SU-DHL-6 (cell line): ENCODE measurements around the gene SLC4A2.

Source experiments
- H2AFZ ChIP-seq: fragments of 200-600 bp; sonication (generic); 2 replicates; pipeline ENCODE4 v1.6.1; 2014; ENCODE audit warnings: low read depth, mild to moderate bottlenecking, moderate library complexity, mixed read lengths, antibody characterized with exemption, low read length; ENCODE audit not compliant: severe bottlenecking
- H3F3A ChIP-seq: fragments of 200-600 bp; shearing (Covaris generic); 2 replicates; pipeline ENCODE4 v1.6.0; 2016; ENCODE audit warnings: antibody characterized with exemption, mild to moderate bottlenecking; ENCODE audit not compliant: insufficient read depth
- H3K27ac ChIP-seq: fragments of 200-600 bp; sonication (generic); 2 replicates; pipeline ENCODE4 v1.5.1; 2016; ENCODE audit warnings: low read depth, mild to moderate bottlenecking, low read length, moderate library complexity, mixed read lengths
- H3K27me3 ChIP-seq: fragments of 200-600 bp; sonication (generic), shearing (Covaris generic); 2 replicates; pipeline ENCODE4 v1.6.0; 2014; ENCODE audit warnings: mild to moderate bottlenecking, low read length
- H3K36me3 ChIP-seq: fragments of 200-600 bp; sonication (generic); 2 replicates; pipeline ENCODE4 v1.6.1; 2014; ENCODE audit warnings: mild to moderate bottlenecking, low read length, mixed read lengths
- H3K4me2 ChIP-seq: fragments of 300-600, 200-600 bp; shearing (Covaris generic), sonication (generic); 2 replicates; pipeline ENCODE4 v1.6.0; 2014; ENCODE audit warnings: low read length, low read depth, mild to moderate bottlenecking; ENCODE audit not compliant: poor library complexity, severe bottlenecking
- H3K4me3 ChIP-seq: fragments of 200-600 bp; sonication (generic); 2 replicates; pipeline ENCODE4 v1.5.1; 2014; ENCODE audit warnings: antibody characterized with exemption, low read length, mild to moderate bottlenecking, mixed read lengths; ENCODE audit not compliant: insufficient read depth, poor library complexity, severe bottlenecking
- H3K79me2 ChIP-seq: fragments of 200-600 bp; sonication (generic); 2 replicates; pipeline ENCODE4 v1.6.1; 2014; ENCODE audit warnings: mild to moderate bottlenecking, low read length, moderate library complexity; ENCODE audit not compliant: insufficient read depth
- H3K9ac ChIP-seq: fragments of 200-600 bp; sonication (generic); 2 replicates; pipeline ENCODE4 v1.7.0; 2014; ENCODE audit warnings: mild to moderate bottlenecking, low read length
- H3K9me2 ChIP-seq: fragments of 200-600 bp; sonication (generic); replicated peaks from 2 replicates; pipeline ENCODE4 v1.6.1; 2014; ENCODE audit warnings: low read length; ENCODE audit not compliant: insufficient read depth
- H3K9me3 ChIP-seq: fragments of 200-600 bp; sonication (generic); 2 replicates; pipeline ENCODE4 v1.6.1; 2014; ENCODE audit warnings: low read length, mixed read lengths; ENCODE audit not compliant: insufficient read depth
- H4K20me1 ChIP-seq: fragments of 200-600 bp; sonication (generic); 2 replicates; pipeline ENCODE4 v1.6.1; 2014; ENCODE audit warnings: low read depth, mild to moderate bottlenecking, antibody characterized with exemption, low read length, moderate library complexity, mixed read lengths
- CTCF ChIP-seq: fragments of 200-600 bp; sonication (generic); IDR thresholded peaks from one replicate; pipeline ENCODE4 v1.5.1; 2017; ENCODE audit warnings: antibody characterized with exemption, mild to moderate bottlenecking, low read length, moderate library complexity; ENCODE audit not compliant: insufficient read depth, poor library complexity, severe bottlenecking
- EZH2phosphoT487 ChIP-seq: fragments of 200-600 bp; sonication (generic), shearing (Covaris generic); conservative IDR thresholded peaks from 2 replicates; pipeline ENCODE4 v1.6.1; 2018; ENCODE audit warnings: mild to moderate bottlenecking, antibody characterized with exemption, low read length, moderate library complexity, mixed read lengths

The SLC4A2 gene

GRCh38 chr7:151104411-151105235 is 45.2 kb downstream of the SLC4A2 start:
- no peaks in the 10 kb centered on the region for H3F3A ChIP-seq
- H2AFZ ChIP-seq = no peak overlapping the region
- no peak overlapping the region for H3K27ac ChIP-seq
- H3K4me3 ChIP-seq = no peak overlapping the region
- no peaks in the 10 kb centered on the region for H3K27me3 ChIP-seq
- no peak for TF ChIP-seq CTCF
- TF ChIP-seq EZH2phosphoT487 = no peak
- no peaks in the 10 kb centered on the region for H3K9me2 ChIP-seq
- H3K36me3 ChIP-seq = no peaks in the 10 kb centered on the region
- no peaks in the 10 kb centered on the region for H3K79me2 ChIP-seq
- no peaks in the 10 kb centered on the region for H3K9me3 ChIP-seq
- H3K4me2 ChIP-seq = no peak overlapping the region
- no peaks in the 10 kb centered on the region for H4K20me1 ChIP-seq
- no peak overlapping the region for H3K9ac ChIP-seq

- no peak overlapping the region for H3K4me3 ChIP-seq
- H3K9me2 ChIP-seq = no peaks in the 10 kb centered on the region
- H3K79me2 ChIP-seq = no peaks in the 10 kb centered on the region
- H3F3A ChIP-seq = no peaks in the 10 kb centered on the region
- H2AFZ ChIP-seq = no peak overlapping the region
- H3K9me3 ChIP-seq = no peaks in the 10 kb centered on the region
- TF ChIP-seq CTCF (no peak), EZH2phosphoT487 (no peak)
- H3K9ac ChIP-seq = no peak overlapping the region
- no peaks in the 10 kb centered on the region for H4K20me1 ChIP-seq
- H3K4me2 ChIP-seq = no peak overlapping the region
- no peaks in the 10 kb centered on the region for H3K27me3 ChIP-seq
- H3K27ac ChIP-seq = no peak overlapping the region
- H3K36me3 ChIP-seq = no peaks in the 10 kb centered on the region
These were observed 48.5 kb downstream of the SLC4A2 start for GRCh38 chr7:151107882-151108281.

DNA sequence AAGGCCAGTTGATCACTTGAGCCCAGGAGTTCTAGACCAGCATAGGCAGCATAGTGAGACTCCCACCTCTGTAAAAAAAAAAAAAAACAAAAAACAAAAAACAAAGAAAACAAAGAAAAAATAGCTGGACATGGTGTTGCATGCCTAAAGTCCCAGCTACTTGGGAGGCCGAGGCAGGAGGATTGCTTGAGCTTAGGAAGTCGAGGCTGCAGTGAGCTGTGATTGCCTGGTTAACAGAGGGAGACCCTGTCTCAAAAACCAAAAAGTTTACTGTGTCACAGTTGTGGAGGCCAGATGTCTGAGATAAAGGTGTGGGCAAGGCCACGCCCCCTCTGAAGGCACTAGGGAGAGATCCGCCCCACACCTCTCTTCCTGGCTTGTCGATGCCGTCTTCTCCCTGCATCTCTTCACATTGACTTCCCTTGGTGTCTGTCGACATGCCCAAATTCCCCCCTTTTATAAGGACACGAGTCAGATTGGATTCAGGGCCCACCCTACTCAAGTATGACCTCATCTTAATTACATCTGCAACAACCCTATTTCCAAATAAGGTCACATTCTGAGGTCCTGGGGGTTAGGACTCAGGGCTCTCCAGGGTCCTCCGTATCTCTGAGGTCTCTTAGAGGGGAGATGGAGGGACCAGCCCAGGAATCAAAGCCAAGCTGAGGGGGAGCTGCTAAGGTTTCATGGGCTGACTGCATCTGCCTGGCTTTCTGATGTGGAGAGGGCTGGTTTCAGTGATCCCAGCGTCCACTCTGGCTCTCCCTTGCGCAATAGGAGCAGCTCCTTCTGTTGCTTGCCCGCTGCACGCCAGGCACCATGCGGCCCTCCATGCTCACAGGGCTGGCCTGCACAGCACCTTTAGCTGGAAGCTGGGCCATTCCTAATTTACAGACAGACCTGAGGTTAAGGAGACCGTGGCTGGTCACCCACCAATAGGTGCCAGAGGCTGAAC is 50.0 kb downstream of the SLC4A2 start:
- Histone ChIP-seq H3K9ac (no peak overlapping the region), H3K4me3 (no peak overlapping the region), H3K27me3 (no peaks in the 10 kb centered on the region), H3K9me3 (no peaks in the 10 kb centered on the region), H3K9me2 (no peaks in the 10 kb centered on the region), H3K4me2 (no peak overlapping the region), H3K36me3 (no peaks in the 10 kb centered on the region), H2AFZ (no peak overlapping the region), H3K27ac (no peak overlapping the region), H3F3A (no peaks in the 10 kb centered on the region), H4K20me1 (no peaks in the 10 kb centered on the region), H3K79me2 (no peaks in the 10 kb centered on the region)
- TF ChIP-seq EZH2phosphoT487 (no peak), CTCF (no peak)
